ENCODE measurements around the gene NTSR1.

GRCh38 chr20:62739067-62739466 is 30.4 kb downstream of the NTSR1 start:
- TF ChIP-seq CHD1 (IDR thresholded peaks at IDR 0.05; ENCODE audit: low read depth, low read length) (no peak), EP300 (IDR thresholded peaks at IDR 0.05; ENCODE audit: borderline replicate concordance in 1 of 2, low read depth in 2 of 2, low read length in 2 of 2) (no peak), EZH2 (IDR thresholded peaks at IDR 0.05; ENCODE audit: low read depth, low read length, severe bottlenecking) (no peak), POLR2AphosphoS5 (IDR thresholded peaks at IDR 0.05; ENCODE audit: low read depth, low read length) (no peak), SP2 (IDR thresholded peaks at IDR 0.05; ENCODE audit: low read length) (no peak), MAX (IDR thresholded peaks at IDR 0.05) (no peak), ZNF274 (IDR thresholded peaks at IDR 0.05; ENCODE audit: borderline replicate concordance, extremely low read depth, low read length) (no peak), EGR1 (IDR thresholded peaks at IDR 0.05; ENCODE audit: borderline replicate concordance, low read depth, low read length) (no peak), CHD7 (IDR thresholded peaks at IDR 0.05; ENCODE audit: insufficient replicate concordance, low read length) (no peak)
- TF ChIP-seq, protein P1, sequence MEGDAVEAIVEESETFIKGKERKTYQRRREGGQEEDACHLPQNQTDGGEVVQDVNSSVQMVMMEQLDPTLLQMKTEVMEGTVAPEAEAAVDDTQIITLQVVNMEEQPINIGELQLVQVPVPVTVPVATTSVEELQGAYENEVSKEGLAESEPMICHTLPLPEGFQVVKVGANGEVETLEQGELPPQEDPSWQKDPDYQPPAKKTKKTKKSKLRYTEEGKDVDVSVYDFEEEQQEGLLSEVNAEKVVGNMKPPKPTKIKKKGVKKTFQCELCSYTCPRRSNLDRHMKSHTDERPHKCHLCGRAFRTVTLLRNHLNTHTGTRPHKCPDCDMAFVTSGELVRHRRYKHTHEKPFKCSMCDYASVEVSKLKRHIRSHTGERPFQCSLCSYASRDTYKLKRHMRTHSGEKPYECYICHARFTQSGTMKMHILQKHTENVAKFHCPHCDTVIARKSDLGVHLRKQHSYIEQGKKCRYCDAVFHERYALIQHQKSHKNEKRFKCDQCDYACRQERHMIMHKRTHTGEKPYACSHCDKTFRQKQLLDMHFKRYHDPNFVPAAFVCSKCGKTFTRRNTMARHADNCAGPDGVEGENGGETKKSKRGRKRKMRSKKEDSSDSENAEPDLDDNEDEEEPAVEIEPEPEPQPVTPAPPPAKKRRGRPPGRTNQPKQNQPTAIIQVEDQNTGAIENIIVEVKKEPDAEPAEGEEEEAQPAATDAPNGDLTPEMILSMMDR (IDR thresholded peaks at IDR 0.05; ENCODE audit: control extremely low read depth in 1 of 3, insufficient read depth in 1 of 3, low read depth in 1 of 3, low read length in 3 of 3) = no peak
